ENCODE measurements around the gene AQP3. TPM values are rescaled to one million over a fixed set of nuclear protein-coding genes. Genes with fewer than 3 reads are reported as not detected.
A peak's percentile ranks its signal among the peaks of the same experiment; 100 is the strongest.
"Not testable (repeated sequence)": the region's sequence is repeated elsewhere in the genome, so short reads cannot be mapped to it uniquely, and the experiment has no call there.

Gene AQP3
- total RNA-seq, 1 experiment from 2014 or later: 116 TPM

DNA sequence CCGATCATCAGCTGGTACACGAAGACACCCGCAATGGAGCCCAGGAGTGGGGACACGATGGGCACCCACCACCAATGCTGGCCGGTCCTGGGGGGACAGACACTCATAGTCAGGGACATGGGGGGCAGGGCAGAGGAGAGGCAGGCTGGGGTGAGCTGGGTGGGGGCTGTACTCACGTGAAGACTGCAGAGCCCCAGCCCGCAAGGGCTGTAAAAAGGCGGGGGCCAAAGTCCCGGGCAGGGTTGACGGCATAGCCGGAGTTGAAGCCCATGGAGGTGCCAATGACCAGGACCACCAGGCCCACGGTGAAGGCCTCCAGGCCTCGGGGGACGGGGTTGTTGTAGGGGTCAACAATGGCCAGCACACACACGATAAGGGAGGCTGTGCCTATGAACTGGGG is 5.3 kb downstream of the AQP3 start:
- no peak for DNase-seq (ENCODE audit: low spot score)

- no peak for DNase-seq (ENCODE audit: low spot score)
Observed at GRCh38 chr9:33440609-33441008, 6.8 kb downstream of the AQP3 start.

- DNase-seq (ENCODE audit: low spot score): no peak
Observed at GRCh38 chr9:33440204-33440603, 7.2 kb downstream of the AQP3 start.

DNA sequence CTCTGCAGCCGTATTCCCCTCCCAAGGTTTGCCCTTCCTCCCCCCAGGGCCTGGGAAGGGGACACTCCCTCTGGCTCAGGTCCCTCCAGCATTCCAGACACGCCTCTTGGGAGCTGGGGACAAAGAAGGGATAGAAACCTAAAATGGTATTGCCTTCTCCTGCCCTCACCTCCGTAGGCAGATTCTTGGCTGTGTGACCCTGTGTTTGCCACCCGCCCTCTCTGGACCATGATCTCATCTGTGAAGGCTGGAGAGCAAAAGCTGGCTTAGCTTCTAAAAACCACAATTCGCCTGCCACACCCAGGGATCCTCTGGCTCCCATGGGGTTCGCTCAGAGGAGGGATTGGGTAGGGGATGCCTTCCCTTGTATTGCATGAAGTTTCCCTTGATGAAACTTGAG is 7.7 kb downstream of the AQP3 start:
- no peak for DNase-seq (ENCODE audit: low spot score)

- no peak for DNase-seq (ENCODE audit: low spot score)
Observed at GRCh38 chr9:33438926-33439680, 8.3 kb downstream of the AQP3 start.

DNA sequence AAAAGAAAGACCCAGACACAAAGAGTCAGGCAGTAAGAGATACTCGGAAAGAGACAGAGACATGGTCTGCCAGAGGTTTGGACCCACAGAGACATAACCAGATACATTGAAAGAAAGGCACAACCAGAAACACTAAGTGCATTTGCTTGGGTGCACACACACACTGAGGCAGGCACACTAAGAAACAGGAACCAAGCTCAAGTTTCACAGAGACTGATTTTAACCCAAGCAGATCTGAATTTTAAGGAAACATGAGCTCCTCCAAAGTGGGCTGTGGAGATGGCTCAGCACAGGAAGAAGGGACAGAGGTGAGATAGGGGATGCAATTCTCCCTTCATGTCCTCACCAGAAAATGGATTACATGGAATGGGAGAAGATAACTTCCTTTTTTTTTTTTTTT is 9.5 kb downstream of the AQP3 start:
- DNase-seq (ENCODE audit: low spot score): no peak

GRCh38 chr9:33437205-33437604 is 10.2 kb downstream of the AQP3 start:
- no peak for DNase-seq (ENCODE audit: low spot score)

DNA sequence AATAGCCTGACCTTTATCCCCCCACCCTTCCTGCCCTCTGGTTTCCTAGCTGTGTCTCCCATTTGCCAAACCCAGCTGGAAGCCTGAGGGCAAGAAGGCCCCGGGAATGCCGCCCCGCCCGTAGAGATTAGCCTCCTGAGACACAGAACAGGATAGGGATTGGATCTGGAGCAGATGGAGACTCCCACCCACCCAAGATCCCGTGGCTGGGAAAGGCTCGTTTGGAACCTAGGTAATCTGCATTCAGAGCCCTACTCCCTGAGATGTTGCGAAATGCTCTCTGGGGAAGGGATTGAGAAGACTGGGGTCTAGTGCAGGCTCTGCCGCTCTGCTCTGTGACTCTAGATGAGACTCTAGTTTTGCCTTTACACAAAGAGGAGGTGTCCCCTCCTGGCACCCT is 10.9 kb downstream of the AQP3 start:
- no peak for DNase-seq (ENCODE audit: low spot score)

DNA sequence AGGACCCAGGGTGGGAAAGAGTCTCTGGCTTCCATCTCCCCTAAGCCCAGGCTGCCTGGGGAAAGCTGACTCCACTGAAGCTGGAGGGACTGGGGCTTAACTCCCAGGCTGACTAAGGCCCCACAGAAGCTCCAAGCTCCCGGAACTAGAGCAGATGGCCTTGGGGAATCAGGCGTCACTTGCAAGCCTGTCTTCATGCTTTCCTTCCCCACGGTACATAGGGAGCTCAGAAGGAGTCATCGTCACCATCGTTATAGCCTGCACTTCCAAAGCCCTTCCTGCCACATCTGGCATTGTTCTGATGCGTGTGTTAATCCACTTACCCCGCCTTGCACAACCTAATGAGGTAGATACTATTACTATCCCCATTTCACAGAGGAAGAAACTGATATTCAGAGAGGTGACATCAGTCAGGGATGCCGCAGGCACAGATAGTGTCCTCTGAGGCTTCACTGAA is 11.5 kb downstream of the AQP3 start:
- no peak for DNase-seq (ENCODE audit: low spot score)

DNA sequence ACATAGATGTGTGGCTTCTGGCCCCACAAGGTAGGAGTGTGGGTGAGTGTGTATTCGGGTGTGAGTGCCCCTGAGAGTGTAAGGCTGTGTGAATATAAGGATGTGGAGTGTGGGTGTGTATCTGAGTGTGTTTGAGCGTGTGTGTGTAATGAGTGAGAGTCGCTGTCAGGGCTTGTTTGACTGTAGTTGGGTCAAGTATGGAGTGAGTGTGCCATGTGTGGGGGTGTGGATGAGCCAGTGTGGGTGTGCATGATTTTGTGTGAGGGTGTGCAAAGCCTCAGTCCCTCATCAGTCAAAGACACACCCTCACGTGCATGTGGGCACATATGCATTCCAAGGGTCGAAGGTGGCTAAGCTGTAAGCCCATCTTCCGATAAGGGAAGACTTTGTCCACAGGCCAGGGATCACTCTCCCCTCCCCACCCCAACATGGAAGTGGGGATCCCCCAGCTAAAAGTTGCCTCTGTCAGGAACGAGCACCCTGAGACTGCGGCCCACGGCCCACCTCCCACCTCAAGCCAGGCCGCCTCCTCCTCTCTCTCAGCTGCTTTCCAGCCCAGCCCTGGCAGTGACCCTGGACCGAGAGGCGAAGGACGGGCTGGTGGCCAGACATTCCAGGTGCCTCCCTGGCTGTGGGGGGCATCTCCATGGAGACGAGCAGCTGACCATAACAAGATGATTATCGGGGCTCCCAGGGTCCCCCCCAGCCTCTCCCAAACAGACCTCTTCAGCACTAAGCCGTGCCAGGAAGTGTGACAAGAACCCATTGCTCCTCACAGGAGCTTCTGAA is 12.9 kb downstream of the AQP3 start:
- no peak for DNase-seq (ENCODE audit: low spot score)

DNA sequence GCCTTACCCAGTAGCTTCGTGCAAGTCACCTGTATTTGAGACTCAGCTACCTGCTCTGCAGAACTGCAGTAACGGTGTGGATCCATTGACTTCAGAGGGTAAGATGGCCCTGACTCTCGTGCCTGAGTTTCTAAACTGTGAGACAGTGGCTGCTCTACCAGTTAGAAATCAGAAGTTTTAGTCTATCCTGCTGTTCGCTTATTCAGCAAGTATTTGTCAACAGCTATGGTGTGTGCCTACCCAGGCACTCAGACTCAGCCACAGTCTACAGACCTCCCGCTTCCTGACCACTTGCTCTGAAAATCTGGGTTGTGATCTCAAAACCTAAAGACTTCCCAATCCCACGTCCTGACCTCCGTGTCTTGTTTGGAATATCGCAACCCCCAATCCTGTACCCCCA is 13.5 kb downstream of the AQP3 start:
- DNase-seq (ENCODE audit: low spot score): no peak

DNA sequence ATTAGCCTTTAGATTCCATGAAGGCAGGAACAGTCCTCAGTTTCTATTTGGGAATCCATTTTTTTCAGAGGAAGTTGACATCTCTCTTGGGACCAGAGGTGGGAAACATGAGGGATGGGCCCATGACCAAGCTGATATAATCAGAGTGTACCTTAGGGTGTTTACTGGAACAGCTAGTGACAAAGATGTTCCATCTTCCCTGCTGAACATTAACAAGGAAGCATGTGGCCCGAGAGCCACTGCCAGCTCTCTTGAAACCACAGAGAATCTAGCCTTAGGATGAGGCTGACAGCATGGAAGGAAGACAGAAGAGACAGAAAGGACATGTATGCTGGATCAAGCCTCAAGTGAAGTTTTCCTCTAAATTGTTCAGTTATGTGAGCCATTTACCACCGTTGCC is 16.0 kb downstream of the AQP3 start:
- DNase-seq (ENCODE audit: low spot score): no peak

DNA sequence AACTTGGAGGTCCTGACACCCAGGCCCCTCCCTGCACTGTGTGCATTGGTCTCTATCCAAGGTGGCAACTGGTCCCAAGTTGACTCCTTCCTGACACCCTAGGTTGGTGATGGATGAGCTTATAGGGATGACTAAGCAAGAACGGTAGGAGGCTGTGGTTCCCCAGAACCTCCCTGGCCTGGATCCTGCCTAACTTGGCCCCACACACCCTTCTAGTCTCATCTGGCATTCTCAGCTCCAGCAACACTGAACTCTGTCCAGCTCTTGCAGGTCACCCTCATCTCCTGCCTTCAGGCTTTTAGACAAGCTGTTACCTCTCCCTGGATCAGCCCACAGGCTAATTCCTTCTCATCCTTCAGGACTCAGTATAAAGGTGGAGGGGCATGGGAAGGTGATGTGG is 16.5 kb downstream of the AQP3 start:
- no peak for DNase-seq (ENCODE audit: low spot score)

- DNase-seq (ENCODE audit: low spot score): no peak
Observed at GRCh38 chr9:33429256-33429985, 18.0 kb downstream of the AQP3 start.

DNA sequence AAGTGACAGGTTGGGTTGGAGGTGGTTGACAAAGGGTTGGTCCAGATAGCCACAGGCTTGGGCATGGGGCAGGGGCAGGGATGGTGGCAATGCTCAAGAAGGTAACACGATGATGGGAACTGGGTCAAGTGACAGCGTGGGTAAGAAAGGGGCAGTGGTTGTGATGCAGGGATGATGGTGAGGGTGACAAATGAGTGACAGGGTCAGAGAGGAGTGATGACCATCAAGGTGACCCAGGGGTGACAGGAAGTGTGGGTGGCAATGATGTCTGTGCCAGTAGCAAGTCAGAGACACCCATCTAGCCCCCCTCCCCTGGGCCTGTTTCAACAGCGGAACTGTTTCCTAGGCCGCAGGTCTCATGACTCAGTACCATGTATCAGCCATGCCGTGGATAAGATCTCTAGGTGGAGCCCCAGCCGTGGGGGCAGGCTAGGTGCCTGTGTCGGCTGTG is 20.5 kb downstream of the AQP3 start:
- peak; percentile 52 for DNase-seq (ENCODE audit: low spot score)

- DNase-seq (ENCODE audit: low spot score): peak; percentile 84
Observed at GRCh38 chr9:33425128-33425533, 22.3 kb downstream of the AQP3 start.

GRCh38 chr9:33424492-33424891 is 22.9 kb downstream of the AQP3 start:
- DNase-seq (ENCODE audit: low spot score): not testable (repeated sequence)

DNA sequence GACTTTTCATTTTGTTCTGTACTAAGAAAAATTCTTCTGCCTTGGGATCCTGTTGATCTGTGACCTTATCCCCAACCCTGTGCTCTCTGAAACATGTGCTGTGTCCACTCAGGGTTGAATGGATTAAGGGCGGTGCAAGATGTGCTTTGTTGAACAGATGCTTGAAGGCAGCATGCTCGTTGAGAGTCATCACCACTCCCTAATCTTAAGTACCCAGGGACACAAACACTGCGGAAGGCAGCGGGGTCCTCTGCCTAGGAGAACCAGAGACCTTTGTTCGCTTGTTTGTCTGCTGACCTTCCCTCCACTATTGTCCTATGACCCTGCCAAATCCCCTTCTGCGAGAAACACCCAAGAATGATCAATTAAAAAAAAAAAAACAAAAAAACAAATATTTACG is 23.4 kb downstream of the AQP3 start:
- DNase-seq (ENCODE audit: low spot score): not testable (repeated sequence)

GRCh38 chr9:33419708-33420303 is 27.6 kb downstream of the AQP3 start:
- DNase-seq (ENCODE audit: low spot score): no peak

DNA sequence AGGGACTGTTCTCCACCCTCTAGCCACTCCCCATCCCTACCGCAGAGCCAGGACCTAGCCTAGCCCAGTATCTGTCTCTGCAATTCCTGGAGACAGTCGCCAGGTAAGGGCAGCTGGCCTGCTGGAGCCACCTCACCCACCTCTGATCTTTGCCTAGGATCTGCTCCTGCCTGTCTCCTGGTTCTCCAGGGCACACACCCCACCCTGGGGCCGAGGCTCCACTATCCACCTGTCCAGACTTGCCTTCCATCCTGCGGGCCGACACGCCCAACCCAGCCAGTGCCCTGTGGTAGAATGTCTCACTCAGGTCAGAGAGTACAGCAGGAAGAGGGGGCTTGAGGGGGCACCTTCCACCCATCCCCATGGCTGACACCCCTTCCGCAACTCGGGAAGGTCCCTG is 29.3 kb downstream of the AQP3 start:
- DNase-seq (ENCODE audit: low spot score): peak; percentile 50

- DNase-seq (ENCODE audit: low spot score): no peak
Observed at GRCh38 chr9:33416996-33417395, 30.4 kb downstream of the AQP3 start.

- DNase-seq (ENCODE audit: low spot score): peak; percentile 97
Observed at GRCh38 chr9:33415501-33416038, 31.8 kb downstream of the AQP3 start.

Measured in HT-29 (cell line).